GM19351 (cell line): ENCODE measurements around the gene GCAT.
"Not testable (repeated sequence)": the region's sequence is repeated elsewhere in the genome, so short reads cannot be mapped to it uniquely, and the experiment has no call there.

Experiments
- ATAC-seq: cut with Tn5 transposase; IDR thresholded peaks from one replicate; pipeline ENCODE4 v1.9.1; 2021; ENCODE audit warnings: mild to moderate bottlenecking, moderate library complexity; ENCODE audit not compliant: unreplicated experiment

Gene GCAT

DNA sequence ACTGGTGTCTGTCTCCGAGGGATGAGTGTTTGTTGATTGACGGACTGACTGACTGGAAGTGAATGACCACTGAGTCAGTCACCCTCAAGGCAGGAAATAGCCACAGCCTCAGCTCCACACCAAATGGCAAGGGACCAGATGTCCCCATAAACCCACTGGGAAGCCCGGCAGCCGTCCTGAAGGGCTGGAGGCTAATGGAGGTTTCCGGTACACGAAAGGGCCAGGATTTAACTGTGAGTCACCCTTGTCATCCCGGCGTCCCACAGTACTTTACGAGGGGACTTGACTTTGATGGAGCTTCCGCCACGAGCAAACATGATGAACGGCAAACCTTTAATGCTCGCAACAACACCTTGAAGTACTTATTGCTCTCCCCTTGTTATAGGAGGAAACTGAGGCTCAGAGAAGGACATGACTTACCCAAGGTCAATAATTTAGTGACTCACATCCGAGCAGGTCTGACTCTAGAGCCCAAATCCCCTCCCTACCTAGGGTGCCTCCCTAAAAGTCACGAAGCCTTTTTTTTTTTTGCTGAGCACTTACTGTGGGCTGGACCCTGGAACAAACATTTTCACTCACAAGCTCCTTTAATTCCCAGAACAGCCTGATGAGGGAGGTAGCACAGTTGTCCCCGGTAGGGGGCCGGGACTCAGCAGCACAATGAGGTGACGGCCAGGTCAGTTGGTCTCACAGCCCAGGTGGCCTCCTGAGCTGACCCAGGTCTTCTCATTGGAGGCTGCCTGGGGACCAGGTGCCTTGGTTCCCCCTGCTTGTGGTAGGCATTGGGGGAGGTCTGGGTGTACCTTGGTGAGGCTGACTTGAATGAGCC, 25.2 kb upstream of the GCAT start:
- ATAC-seq: no peak

- no peak for ATAC-seq
Observed at GRCh38 chr22:37784829-37785495, 22.8 kb upstream of the GCAT start.

GRCh38 chr22:37790234-37790633, 17.5 kb upstream of the GCAT start:
- no peak for ATAC-seq

- ATAC-seq: no peak
Observed at GRCh38 chr22:37792494-37792893, 15.2 kb upstream of the GCAT start.

DNA sequence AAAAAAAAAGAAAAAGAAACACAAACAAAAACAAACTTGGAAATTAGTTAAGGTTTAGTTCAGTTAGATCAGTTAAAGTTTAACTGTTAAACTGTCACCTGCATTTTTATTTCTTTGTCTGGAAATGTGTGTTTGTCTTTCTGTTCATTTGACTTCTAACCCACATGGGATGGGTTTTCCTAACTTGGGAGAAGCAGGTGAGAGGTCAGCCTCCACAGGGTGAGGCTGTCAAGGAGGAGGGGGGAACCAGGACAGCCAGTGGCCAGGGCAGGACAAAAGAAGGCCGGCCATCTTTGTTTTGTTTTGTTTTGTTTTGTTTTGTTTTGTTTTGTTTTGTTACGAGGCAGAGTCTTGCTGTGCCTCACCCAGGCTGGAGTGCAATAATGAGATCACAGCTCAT, 13.4 kb upstream of the GCAT start:
- no peak for ATAC-seq

GRCh38 chr22:37796079-37796478, 11.7 kb upstream of the GCAT start:
- ATAC-seq: no peak

DNA sequence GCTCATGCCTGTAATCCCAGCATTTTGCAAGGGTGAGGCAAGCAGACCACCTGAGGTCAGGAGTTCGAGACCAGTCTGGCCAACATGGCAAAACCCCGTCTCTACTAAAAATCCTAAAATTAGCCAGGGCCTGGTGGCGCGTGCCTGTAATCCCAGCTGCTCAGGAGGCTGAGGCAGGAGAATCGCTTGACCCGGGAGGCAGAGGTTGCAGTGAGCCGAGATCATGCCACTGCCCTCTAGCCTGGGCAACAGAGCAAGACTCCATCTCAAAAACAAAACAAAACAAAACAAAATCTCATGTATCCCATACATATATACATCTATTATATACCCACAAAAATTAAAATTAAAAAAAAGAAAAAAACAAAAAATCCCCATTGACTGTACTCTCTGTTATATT, 10.5 kb upstream of the GCAT start:
- not testable (repeated sequence) for ATAC-seq

GRCh38 chr22:37797874-37798500, 9.7 kb upstream of the GCAT start:
- no peak for ATAC-seq

DNA sequence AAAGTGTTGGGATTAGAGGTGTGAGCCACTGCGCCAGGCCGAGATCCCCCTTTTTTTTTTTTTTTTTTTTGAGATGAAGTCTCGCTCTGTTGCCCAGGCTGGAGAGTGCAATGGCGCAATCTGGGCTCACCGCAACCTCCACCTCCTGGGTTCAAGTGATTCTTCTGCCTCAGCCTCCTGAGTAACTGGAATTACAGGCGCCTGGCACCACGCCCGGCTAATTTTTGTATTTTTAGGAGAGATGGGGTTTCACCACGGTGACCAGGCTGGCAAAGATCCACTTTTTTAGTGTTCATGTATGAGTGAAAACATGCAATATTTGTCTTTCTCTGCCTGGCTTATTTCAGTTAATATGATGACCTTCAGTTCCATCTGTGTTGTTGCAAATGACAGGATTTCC, 7.8 kb upstream of the GCAT start:
- ATAC-seq: not testable (repeated sequence)

- ATAC-seq: no peak
Observed at GRCh38 chr22:37801946-37802309, 5.8 kb upstream of the GCAT start.

GRCh38 chr22:37802310-37803194, 5.2 kb upstream of the GCAT start:
- no peak for ATAC-seq

- ATAC-seq: no peak
Observed at GRCh38 chr22:37803195-37803638, 4.5 kb upstream of the GCAT start.

- no peak for ATAC-seq
Observed at GRCh38 chr22:37803639-37804351, 3.9 kb upstream of the GCAT start.

DNA sequence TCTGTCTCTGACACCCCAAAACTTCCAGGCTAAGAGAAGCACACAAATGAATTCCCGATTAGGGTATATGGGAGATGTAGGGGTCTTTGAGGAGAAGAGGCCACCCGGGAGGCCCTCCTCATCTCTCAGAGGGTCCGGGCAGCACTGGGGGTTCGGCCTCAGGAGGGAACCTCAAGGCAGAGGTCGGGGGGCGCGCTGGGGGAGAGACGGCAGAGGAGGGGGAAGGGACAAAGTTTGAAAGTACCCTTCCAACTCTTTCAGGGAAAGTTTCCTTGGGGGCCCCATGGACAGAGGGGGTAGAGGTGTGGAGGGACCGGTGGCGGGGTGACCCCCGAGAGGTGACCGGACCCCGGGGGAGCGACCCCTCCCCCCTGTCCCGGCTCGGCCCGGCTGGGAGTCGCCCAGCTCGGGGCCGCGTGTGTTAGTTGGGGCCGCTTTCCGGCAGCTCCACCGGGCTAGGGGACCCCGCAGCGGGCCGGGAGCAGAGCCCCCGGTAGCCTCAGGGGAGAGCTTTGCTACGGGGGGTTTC, 3.3 kb upstream of the GCAT start:
- no peak for ATAC-seq

- no peak for ATAC-seq
Observed at GRCh38 chr22:37804881-37805809, 2.6 kb upstream of the GCAT start.

DNA sequence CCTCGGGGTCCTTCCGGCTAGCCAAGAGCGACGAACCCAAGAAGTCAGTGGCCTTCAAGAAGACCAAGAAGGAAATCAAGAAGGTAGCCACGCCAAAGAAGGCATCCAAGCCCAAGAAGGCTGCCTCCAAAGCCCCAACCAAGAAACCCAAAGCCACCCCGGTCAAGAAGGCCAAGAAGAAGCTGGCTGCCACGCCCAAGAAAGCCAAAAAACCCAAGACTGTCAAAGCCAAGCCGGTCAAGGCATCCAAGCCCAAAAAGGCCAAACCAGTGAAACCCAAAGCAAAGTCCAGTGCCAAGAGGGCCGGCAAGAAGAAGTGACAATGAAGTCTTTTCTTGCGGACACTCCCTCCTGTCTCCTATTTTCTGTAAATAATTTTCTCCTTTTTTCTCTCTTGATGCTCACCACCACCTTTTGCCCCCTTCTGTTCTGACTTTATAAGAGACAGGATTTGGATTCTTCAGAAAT, 1.9 kb upstream of the GCAT start:
- ATAC-seq: no peak

GRCh38 chr22:37806409-37807333, 1.1 kb upstream of the GCAT start:
- no peak for ATAC-seq

GRCh38 chr22:37808294-37808657, 542 bp downstream of the GCAT start:
- no peak for ATAC-seq
